Stimulated activated CD4-positive, alpha-beta T cell treated with anti-CD3 and anti-CD28 coated beads, Interleukin-2, amount 100 ng/mL, for 4 hours (primary cell): ENCODE measurements around the gene REPS2.
A peak's percentile ranks its signal among the peaks of the same experiment; 100 is the strongest.
"Not testable (repeated sequence)": the region's sequence is repeated elsewhere in the genome, so short reads cannot be mapped to it uniquely, and the experiment has no call there.

Experiments
- DNase-seq: peaks from one replicate; pipeline ENCODE4 v3.0.0-alpha.2; 2020; ENCODE audit warnings: low read depth

Gene REPS2

DNA sequence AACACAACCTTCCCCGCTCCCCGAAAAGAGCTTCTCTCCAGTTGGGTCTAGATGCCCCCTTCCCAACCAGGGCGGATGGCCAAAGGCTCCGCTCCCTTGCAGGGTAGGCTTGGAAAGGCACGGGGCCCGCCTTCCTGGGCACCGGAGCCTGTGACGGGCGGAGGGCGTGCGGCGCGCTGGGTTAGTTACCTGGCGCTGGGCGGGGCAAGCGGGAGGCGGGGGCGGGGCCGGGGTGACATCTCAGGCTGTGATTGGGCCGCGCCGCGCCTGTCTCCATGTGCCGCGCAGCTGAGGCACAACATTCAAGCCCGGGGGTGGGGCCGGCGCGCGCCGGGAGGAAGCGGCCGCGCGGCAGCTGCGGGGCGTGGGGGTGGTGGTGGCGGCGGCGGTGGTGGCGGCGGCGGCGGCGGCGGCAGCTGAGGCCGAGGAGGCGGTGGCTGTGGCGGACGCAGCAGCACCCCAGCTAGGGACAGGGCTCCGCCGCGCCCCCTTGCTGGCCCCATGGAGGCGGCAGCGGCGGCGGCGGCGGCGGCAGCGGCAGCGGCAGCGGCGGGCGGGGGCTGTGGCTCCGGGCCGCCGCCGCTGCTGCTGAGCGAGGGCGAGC is at the start of gene REPS2:
REPS2 (plus strand) TSS at position 298 of the 604 bp plus-strand sequence; CDS start at position 502, 204 bp downstream.
- peak; percentile 72 for DNase-seq

DNA sequence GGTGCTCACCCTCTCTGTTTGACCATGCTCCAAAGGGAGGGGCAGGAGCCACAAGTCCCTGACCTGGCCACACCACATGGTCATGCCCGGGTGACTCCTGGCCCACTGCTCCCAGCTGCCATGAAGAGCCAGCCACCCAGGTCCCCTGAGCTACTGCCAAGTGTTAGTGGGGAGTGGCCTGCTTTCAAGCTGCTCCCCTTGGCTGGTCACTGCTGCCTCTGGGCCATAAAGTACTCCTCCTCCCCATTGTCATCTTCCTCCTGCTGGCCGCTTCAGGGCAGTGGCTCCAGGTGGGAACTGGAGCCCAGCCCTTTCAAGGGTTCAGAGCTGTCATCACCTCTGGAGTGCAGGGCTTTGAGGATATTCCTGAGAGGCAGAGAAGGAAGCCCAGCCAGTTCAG is 49.0 kb upstream of the REPS2 start:
- DNase-seq: no peak

DNA sequence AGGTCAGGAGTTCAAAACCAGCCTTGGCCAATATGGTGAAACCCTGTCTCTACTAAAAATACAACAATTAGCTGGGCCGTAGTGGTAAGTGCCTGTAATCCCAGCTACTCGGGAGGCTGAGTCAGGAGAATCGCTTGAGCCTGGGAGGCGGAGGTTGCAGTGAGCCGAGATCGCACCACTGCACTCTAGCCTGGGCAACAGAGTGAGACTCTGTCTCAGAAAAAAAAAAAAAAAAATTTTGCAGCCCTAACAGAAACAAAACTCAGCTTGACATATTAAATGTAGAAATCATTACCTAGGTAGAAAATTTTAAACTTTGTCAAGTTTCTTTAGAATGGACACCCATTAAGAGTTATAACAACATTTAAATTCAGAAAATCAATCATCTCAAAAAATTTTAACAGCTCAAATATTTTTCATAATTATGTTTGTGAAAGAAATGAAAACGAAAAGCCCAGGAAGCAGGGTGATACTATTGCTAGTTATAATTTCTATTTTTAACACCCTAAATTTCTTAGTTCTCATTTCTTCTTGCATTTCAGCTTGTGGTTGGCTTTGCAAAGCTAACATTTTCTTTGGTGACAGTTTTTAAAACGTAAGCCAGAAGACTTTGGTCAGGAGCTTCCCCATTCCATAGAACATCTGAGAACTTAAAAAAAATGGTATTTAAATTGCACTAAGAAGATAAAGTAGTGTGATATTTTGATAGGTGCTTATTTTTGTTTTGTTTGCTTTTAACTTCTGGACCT is 43.0 kb upstream of the REPS2 start:
- DNase-seq: no peak

DNA sequence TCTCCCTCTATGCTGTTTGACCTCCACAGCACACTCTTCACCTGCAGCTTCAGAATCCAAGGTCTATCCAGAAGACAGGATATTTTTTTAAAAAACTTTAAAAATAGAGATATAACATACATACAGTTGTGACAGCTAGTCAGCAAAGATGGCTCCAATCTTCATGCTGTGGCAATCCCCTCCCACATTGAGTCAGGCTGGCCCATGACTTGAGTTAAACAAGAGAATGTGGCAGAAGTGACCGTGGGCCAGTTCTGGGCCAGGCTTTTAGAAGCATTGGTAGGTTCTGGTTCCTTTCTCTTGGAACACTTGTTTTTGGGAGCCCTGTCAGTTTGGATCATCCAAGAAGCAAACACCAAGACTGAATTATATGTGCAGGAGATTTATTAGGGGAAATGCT is 36.1 kb upstream of the REPS2 start:
- no peak for DNase-seq

- no peak for DNase-seq
These were observed 32.4 kb upstream of the REPS2 start for GRCh38 chrX:16914058-16914457.

- no peak for DNase-seq
These were observed 29.9 kb upstream of the REPS2 start for GRCh38 chrX:16916561-16916960.

GRCh38 chrX:16917120-16917519 is 29.3 kb upstream of the REPS2 start:
- no peak for DNase-seq

GRCh38 chrX:16918979-16919378 is 27.5 kb upstream of the REPS2 start:
- no peak for DNase-seq

GRCh38 chrX:16920075-16920474 is 26.4 kb upstream of the REPS2 start:
- DNase-seq: no peak

GRCh38 chrX:16923157-16923556 is 23.3 kb upstream of the REPS2 start:
- no peak for DNase-seq

GRCh38 chrX:16924631-16925480 is 21.6 kb upstream of the REPS2 start:
- DNase-seq: no peak

DNA sequence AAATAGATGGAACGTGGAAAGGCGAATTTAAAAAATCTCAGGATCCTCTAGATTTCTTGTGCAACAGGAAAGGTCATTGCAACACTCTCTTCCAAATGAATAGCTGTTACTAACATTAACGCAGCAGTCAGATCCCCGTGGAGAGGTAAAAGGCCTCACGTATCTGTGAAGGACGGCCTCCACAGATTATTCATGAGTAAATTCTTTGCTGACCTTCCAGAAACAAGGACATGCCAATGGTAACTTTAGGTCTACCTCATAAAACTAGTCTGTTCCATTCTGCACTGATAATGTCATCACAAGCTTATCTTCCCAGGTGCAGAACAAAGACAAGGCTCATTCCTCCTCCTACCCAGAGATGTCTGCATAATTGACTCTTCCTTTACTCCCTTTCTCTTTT is 16.1 kb upstream of the REPS2 start:
- no peak for DNase-seq

GRCh38 chrX:16931371-16931770 is 15.1 kb upstream of the REPS2 start:
- DNase-seq: no peak

DNA sequence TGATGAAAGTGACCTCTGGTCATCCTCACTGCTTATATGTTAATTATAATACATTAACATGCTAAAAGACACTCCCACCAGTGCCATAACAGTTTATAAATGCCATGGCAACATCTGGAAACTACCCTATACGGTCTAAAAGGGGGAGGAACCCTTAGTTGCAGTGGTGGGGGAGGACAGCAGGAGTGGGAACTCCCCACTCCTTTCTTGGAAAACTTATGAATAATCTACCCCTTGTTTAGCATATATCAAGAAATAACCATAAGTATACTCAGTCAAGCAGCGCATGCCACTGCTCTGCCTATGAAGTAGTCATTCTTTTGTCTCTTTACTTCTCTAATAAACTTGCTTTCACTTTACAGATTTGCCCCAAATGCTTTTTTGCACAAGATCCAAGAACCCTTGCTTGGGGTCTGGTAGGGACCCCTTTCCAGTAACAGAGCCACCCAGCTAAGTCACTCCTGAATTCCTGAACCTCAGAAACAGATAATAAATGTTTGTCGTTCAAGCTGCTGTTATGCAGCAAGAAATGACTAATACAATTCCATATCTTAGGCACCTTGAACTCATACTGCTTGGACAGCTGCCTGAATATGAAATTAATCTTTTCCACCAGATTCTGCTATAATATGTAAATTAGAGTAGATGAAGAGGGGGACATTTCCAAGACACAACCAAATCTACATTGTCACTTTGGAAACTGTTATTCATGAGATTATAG is 14.4 kb upstream of the REPS2 start:
- DNase-seq: no peak

DNA sequence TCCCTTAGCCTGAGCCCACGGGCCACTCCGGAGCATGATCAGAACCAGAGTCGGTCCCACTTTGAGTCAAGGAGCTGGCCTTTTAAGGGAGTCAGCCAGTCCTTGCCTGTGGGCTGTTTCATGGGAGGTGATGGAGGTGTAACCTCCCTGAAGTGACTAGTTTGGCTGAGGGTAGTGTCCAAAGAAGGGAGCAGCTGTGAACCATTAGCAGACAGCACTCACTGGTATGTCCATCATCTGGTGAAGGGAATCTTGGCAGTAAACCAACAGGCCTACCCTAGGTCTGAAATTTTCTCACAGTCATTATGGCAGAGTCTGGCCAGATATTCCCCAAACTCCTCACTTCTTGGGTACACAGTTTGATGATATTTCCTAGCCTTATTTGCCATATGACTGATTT is 12.3 kb upstream of the REPS2 start:
- no peak for DNase-seq

DNA sequence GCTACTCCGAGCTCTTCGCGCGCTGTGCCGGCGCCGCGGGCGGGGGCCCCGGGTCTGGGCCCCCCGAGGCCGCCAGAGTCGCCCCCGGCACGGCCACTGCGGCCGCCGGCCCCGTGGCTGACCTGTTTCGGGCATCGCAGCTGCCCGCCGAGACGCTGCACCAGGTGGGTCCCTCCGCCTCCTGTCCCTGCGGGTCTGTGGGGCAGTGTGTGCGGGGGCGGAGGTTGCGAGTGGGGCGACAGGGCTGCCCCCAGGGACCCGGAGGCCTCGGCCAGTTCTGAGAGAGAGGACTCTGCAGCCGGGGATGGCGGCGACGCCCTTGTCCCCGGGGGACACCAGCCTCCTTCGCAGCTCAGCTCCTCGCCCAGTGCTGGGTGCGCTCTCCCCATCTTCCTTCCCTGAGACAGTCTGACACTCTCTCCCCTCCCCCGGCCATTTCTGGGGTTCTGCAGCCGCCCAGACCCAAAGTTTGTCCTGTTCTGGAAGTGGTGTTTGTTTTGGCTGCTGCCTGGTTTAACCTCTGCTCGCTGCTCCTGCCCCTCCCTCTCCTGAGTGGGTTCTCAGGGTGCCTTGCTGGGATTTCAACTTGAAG is 609 bp downstream of the REPS2 start:
- DNase-seq: no peak

GRCh38 chrX:16950423-16950822 is 4.0 kb downstream of the REPS2 start:
- no peak for DNase-seq

DNA sequence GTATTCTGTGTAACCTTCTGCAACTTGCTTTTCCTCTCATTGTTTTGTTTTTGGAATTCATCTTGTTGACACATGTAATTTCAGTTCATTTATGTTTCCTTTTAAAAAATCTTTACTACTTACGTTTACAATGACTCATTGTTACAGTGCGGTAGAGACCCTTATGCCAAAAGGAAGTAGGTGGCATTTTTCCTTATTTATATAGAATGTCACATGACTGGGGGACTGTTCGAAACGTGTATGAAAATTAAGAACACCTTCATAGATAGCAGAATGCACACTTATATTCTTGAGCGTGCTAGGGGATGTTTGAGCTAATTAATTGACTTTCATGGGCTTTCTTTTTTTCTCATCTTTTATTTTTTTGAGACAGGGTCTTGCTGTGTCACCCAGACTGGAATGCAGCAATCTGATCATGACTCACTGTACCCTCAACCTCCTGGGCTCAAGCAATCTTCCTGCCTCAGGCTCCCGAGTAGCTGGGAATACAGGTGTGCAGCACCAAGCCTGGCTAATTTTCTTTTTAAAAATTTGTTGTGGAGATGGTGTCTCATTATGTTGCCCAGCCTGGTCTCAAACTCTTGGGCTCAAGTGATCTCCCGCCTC is 7.3 kb downstream of the REPS2 start:
- no peak for DNase-seq

- no peak for DNase-seq
These were observed 11.3 kb downstream of the REPS2 start for GRCh38 chrX:16957751-16958150.

DNA sequence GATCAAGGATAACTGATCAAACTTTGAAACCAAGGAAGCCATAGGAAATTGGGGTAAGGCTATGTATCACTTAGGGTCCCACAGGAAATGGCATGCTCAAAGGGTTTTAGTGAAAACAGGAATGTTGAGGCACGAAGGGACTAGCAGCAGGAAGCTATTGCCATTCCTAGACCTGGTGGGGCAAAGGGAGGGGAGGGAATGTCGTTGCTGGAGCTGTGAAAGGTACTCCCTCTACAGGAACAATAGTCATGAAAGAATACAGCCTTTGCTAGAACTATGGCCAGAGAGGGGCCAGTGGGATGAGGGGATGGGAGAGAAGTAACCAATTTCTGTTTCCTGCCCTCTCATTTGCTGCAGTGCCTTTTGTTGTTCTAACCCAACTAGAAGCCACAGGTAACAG is 11.9 kb downstream of the REPS2 start:
- DNase-seq: no peak

- not testable (repeated sequence) for DNase-seq
These were observed 16.2 kb downstream of the REPS2 start for GRCh38 chrX:16962661-16963060.
